Fibroblast of mammary gland (primary cell): ENCODE results near the gene URAD.

Experiments used
- DNase-seq: peaks from one replicate; pipeline ENCODE4 v3.0.0-alpha.2; 2010; ENCODE audit warnings: low read depth
- H3K4me3 ChIP-seq: 2 replicates; pipeline ENCODE4 v1.5.1; 2011; ENCODE audit warnings: low read depth, mild to moderate bottlenecking, low read length, moderate library complexity; ENCODE audit not compliant: control insufficient read depth
- CTCF ChIP-seq: conservative IDR thresholded peaks from 2 replicates; pipeline ENCODE4 v1.5.1; 2011; ENCODE audit warnings: low read depth, low read length, inconsistent platforms; ENCODE audit not compliant: control insufficient read depth, insufficient read depth

Gene URAD

GRCh38 chr13:28027607-28028364 lies 39.3 kb upstream of the URAD start:
- no peak for TF ChIP-seq CTCF
- no peak overlapping the region for H3K4me3 ChIP-seq
- DNase-seq: no peak

GRCh38 chr13:28027071-28027470 lies 38.6 kb upstream of the URAD start:
- no peak for TF ChIP-seq CTCF
- H3K4me3 ChIP-seq: no peak overlapping the region
- no peak for DNase-seq

- DNase-seq: no peak
- TF ChIP-seq CTCF: no peak
- H3K4me3 ChIP-seq: no peak overlapping the region
Measured at GRCh38 chr13:28026508-28026907, 38.0 kb upstream of the URAD start.

GRCh38 chr13:28022848-28023518 lies 34.5 kb upstream of the URAD start:
- no peak for DNase-seq
- H3K4me3 ChIP-seq: no peak overlapping the region
- TF ChIP-seq CTCF: no peak

GRCh38 chr13:28014301-28014700 lies 25.8 kb upstream of the URAD start:
- TF ChIP-seq CTCF: no peak
- DNase-seq: no peak
- no peak overlapping the region for H3K4me3 ChIP-seq

GRCh38 chr13:28013482-28013881 lies 25.0 kb upstream of the URAD start:
- H3K4me3 ChIP-seq: no peak overlapping the region
- no peak for DNase-seq
- no peak for TF ChIP-seq CTCF
